Common myeloid progenitor, CD34-positive (primary cell): ENCODE measurements around the gene RTBDN.
A peak's percentile ranks its signal among the peaks of the same experiment; 100 is the strongest.

Experiments
- CTCF ChIA-PET: fragments of 350-600 bp; sonication (Branson Sonifier 250); formaldehyde crosslinking; loops from one replicate; lab custom pipeline; 2021; ENCODE audit warnings: antibody characterized with exemption; lab: Charles Lee
- POLR2A ChIA-PET: fragments of 350-600 bp; sonication (Branson Sonifier 250); formaldehyde crosslinking; loops from one replicate; lab custom pipeline; 2021; ENCODE audit warnings: antibody characterized with exemption; lab: Charles Lee
- DNase-seq, 3 donors: peaks; one replicate each; pipeline versions ENCODE4 v3.0.0 to v3.0.0-alpha.2; 2013
- H3K27ac ChIP-seq, 2 experiments: 1 replicate in 1 of 2; 2 replicates in 1 of 2; pipeline ENCODE4 v1.7.0; 2013; ENCODE audit warnings: inconsistent platforms in 2 of 2, low read length in 2 of 2, mild to moderate bottlenecking in 2 of 2, low read depth in 1 of 2, moderate library complexity in 1 of 2; ENCODE audit not compliant: severe bottlenecking in 2 of 2, insufficient read depth in 1 of 2, poor library complexity in 1 of 2
- H3K27me3 ChIP-seq, 5 experiments: replicated peaks in 2 of 5; 1 replicate in 3 of 5; 2 replicates in 2 of 5; pipeline versions ENCODE4 v1.6.1 to v1.7.0; 2013; ENCODE audit warnings: low read length in 4 of 5, mild to moderate bottlenecking in 2 of 5, moderate library complexity in 2 of 5, inconsistent platforms in 1 of 5; ENCODE audit not compliant: insufficient read depth in 5 of 5, control insufficient read depth in 4 of 5
- H3K36me3 ChIP-seq, 4 experiments: 1 replicate in 2 of 4; 2 replicates in 2 of 4; pipeline versions ENCODE4 v1.6.1 to v1.7.0; 2013; ENCODE audit warnings: low read length in 3 of 4, control low read depth in 1 of 4, mild to moderate bottlenecking in 1 of 4; ENCODE audit not compliant: control insufficient read depth in 4 of 4, insufficient read depth in 4 of 4
- H3K4me1 ChIP-seq, 4 experiments: 1 replicate in 3 of 4; 2 replicates in 1 of 4; pipeline versions ENCODE4 v1.6.1 to v1.7.1; 2013; ENCODE audit warnings: low read length in 3 of 4, mild to moderate bottlenecking in 3 of 4, control low read depth in 1 of 4, inconsistent platforms in 1 of 4, moderate library complexity in 1 of 4; ENCODE audit not compliant: control insufficient read depth in 4 of 4, insufficient read depth in 4 of 4; ENCODE audit errors: control extremely low read depth in 1 of 4
- H3K4me3 ChIP-seq, 7 experiments: 1 replicate in 4 of 7; 2 replicates in 3 of 7; pipeline versions ENCODE4 v1.5.1 to v1.7.0; 2013; ENCODE audit warnings: mild to moderate bottlenecking in 7 of 7, low read length in 6 of 7, moderate library complexity in 6 of 7, inconsistent platforms in 2 of 7, low read depth in 2 of 7, control low read depth in 1 of 7; ENCODE audit not compliant: insufficient read depth in 4 of 7, control insufficient read depth in 1 of 7; ENCODE audit errors: extremely low read depth in 1 of 7
- H3K9me3 ChIP-seq, 5 experiments: 1 replicate in 4 of 5; 2 replicates in 1 of 5; pipeline versions ENCODE4 v1.6.1 to v1.7.1; 2013; ENCODE audit warnings: low read length in 4 of 5, mild to moderate bottlenecking in 2 of 5, inconsistent platforms in 1 of 5, low read depth in 1 of 5, moderate library complexity in 1 of 5; ENCODE audit not compliant: control insufficient read depth in 4 of 5, insufficient read depth in 2 of 5; ENCODE audit errors: control extremely low read depth in 1 of 5
- WGBS: methylation state at CpG from one replicate; pipeline ENCODE4 v1.1.5; 2013; ENCODE audit not compliant: insufficient coverage; 5-methylcytosine and 5-hydroxymethylcytosine counted together

Gene RTBDN

GRCh38 chr19:12866416-12867119 is 32.2 kb upstream of the RTBDN start:
- ChIA-PET POLR2A (interaction anchor here (0.7 kb wide), 1 partner anchor 224 kb away, joined by 3 read pairs; no protein-coding TSS in a partner anchor), CTCF (interaction anchor here (0.6 to 3.4 kb wide), 6 partner anchors 12 to 106 kb away, joined by 3 to 17 read pairs (median 4); no protein-coding TSS in a partner anchor)
- peak overlapping the region in 1 of 2 experiments; percentile 79 for H3K27ac ChIP-seq
- no peaks in the 10 kb centered on the region for H3K9me3 ChIP-seq
- H3K36me3 ChIP-seq = no peaks in the 10 kb centered on the region
- peaks cover 0 to 12% (median 8%) of the 10 kb centered on the region in 4 experiments for H3K4me1 ChIP-seq
- H3K4me3 ChIP-seq = peak overlapping the region in 4 of 7 experiments; percentile 73 to 94 (median 80)
- 95% methylated on average over 17 of the region's 29 CpGs for whole genome bisulfite sequencing
- no peak for DNase-seq
- peaks cover 0 to 4% (median 0%) of the 10 kb centered on the region in 5 experiments for H3K27me3 ChIP-seq

- POLR2A ChIA-PET = no interaction called here
- peaks cover 0 to 12% (median 8%) of the 10 kb centered on the region in 4 experiments for H3K4me1 ChIP-seq
- no peaks in the 10 kb centered on the region for H3K36me3 ChIP-seq
- H3K4me3 ChIP-seq = no peak overlapping the region
- CTCF ChIA-PET = interaction anchor here (1.7 to 3.4 kb wide), 3 partner anchors 17 to 18 kb away, joined by 6 to 17 read pairs (median 8); no protein-coding TSS in a partner anchor
- no peak for DNase-seq
- H3K27ac ChIP-seq = no peak overlapping the region
- no peaks in the 10 kb centered on the region for H3K9me3 ChIP-seq
- H3K27me3 ChIP-seq = peaks cover 0 to 4% (median 0%) of the 10 kb centered on the region in 5 experiments
- WGBS = 96% methylated on average over 13 of the region's 19 CpGs
These were observed 31.5 kb upstream of the RTBDN start for GRCh38 chr19:12865746-12866415.

GRCh38 chr19:12864721-12865715 is 30.6 kb upstream of the RTBDN start:
- POLR2A ChIA-PET = interaction anchor here (0.6 kb wide), 1 partner anchor 166 kb away, joined by 4 read pairs; no protein-coding TSS in a partner anchor
- Histone ChIP-seq H3K36me3 (no peaks in the 10 kb centered on the region), H3K27ac (no peak overlapping the region), H3K27me3 (peaks cover 0 to 4% (median 0%) of the 10 kb centered on the region in 5 experiments), H3K9me3 (no peaks in the 10 kb centered on the region), H3K4me3 (no peak overlapping the region), H3K4me1 (peaks cover 0 to 12% (median 8%) of the 10 kb centered on the region in 4 experiments)
- 93% methylated on average over 28 of the region's 34 CpGs for WGBS
- DNase-seq = no peak
- CTCF ChIA-PET = interaction anchor here (0.7 to 3.4 kb wide), 5 partner anchors 16 to 100 kb away, joined by 3 to 17 read pairs (median 6); no protein-coding TSS in a partner anchor

- POLR2A ChIA-PET = interaction anchor here (0.5 to 0.6 kb wide), 2 partner anchors 18 to 166 kb away, joined by 4 read pairs; no protein-coding TSS in a partner anchor
- Histone ChIP-seq H3K27ac (no peak overlapping the region), H3K9me3 (no peaks in the 10 kb centered on the region), H3K4me3 (no peak overlapping the region), H3K27me3 (peaks cover 0 to 4% (median 0%) of the 10 kb centered on the region in 5 experiments), H3K36me3 (no peaks in the 10 kb centered on the region), H3K4me1 (peaks cover 0 to 12% (median 8%) of the 10 kb centered on the region in 4 experiments)
- DNase-seq = no peak
- WGBS = 100% methylated on average over 3 of the region's 4 CpGs
- CTCF ChIA-PET = interaction anchor here (0.7 to 3.4 kb wide), 5 partner anchors 15 to 101 kb away, joined by 3 to 17 read pairs (median 6); no protein-coding TSS in a partner anchor
These were observed 29.8 kb upstream of the RTBDN start for GRCh38 chr19:12864143-12864542.

GRCh38 chr19:12859546-12859945 is 25.2 kb upstream of the RTBDN start:
- DNase-seq = no peak
- no peaks in the 10 kb centered on the region for H3K4me1 ChIP-seq
- peaks cover 0 to 4% (median 0%) of the 10 kb centered on the region in 5 experiments for H3K27me3 ChIP-seq
- ChIA-PET POLR2A (no interaction called here), CTCF (no interaction called here)
- H3K27ac ChIP-seq = no peak overlapping the region
- no peak overlapping the region for H3K4me3 ChIP-seq
- peaks cover 0 to 2% (median 0%) of the 10 kb centered on the region in 4 experiments for H3K36me3 ChIP-seq
- peaks cover 0 to 2% (median 0%) of the 10 kb centered on the region in 5 experiments for H3K9me3 ChIP-seq
- 90% methylated on average over 1 of the region's 7 CpGs for WGBS
